Measurements from ENCODE around the gene ARHGAP15.

DNA sequence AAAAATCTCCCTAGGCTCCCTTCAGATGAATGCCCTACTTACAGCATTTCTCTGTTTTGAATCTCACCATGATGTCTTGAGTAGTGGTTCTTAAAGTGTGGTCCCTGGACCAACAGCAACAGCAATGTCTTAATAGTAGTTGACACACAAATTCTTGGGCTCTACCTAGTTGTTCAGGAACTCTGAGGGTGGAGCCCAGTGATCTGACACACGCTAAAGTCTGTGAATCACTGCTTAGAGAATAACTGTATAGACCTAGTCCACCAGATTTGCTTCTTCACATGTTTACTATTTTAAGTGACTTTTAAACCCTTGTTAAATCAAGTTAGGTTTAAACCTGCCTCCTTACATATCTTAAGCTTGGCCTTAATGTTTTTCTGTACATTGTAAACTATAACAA, 47.6 kb upstream of the ARHGAP15 start:
- TF ChIP-seq CTCF (IDR thresholded peaks at IDR 0.05; ENCODE audit: low read length): no peak
- TF ChIP-seq EZH2 (IDR thresholded peaks at IDR 0.05; ENCODE audit: borderline replicate concordance, low read length): no peak
